Measurements from ENCODE around the gene MFRP. TPM values are rescaled to one million over a fixed set of nuclear protein-coding genes. Genes with fewer than 3 reads are reported as not detected.

Gene MFRP
- total and polyA plus RNA-seq, 9 of the 15 experiments (the other 6 are each of a cell fraction or from before 2014, with no cell fraction given), result not detected

GRCh38 chr11:119319700-119320239 is 26.7 kb downstream of the MFRP start (continued):
- no peak for TF ChIP-seq RBBP5 (IDR thresholded peaks at IDR 0.05; ENCODE audit: borderline replicate concordance, insufficient read depth, low read length, poor library complexity, severe bottlenecking)
- TF ChIP-seq NFE2 (IDR thresholded peaks at IDR 0.05; ENCODE audit: low read depth), result no peak
- TF ChIP-seq ATF2 (CRISPR knock-in tag; IDR thresholded peaks at IDR 0.05), result no peak
- TF ChIP-seq GATAD2B (IDR thresholded peaks at IDR 0.05; ENCODE audit: borderline replicate concordance), result peak; percentile 70; the same call in 1 of the 2 replicates
- TF ChIP-seq NBN (IDR thresholded peaks at IDR 0.05; ENCODE audit: low read depth), result no peak
- TF ChIP-seq ZFP36 (IDR thresholded peaks at IDR 0.05; ENCODE audit: low read depth, low read length, partially characterized antibody), result no peak
- no peak for TF ChIP-seq ETV6 (IDR thresholded peaks at IDR 0.05; ENCODE audit: borderline replicate concordance in 1 of 2, low read depth in 2 of 2, low read length in 1 of 2)
- no peak for TF ChIP-seq ETV6 (CRISPR knock-in tag; IDR thresholded peaks at IDR 0.05; ENCODE audit: borderline replicate concordance)
- TF ChIP-seq ESRRB (CRISPR knock-in tag; IDR thresholded peaks at IDR 0.05; ENCODE audit: borderline replicate concordance), result no peak
- no peak for TF ChIP-seq RBM34 (IDR thresholded peaks at IDR 0.05; ENCODE audit: borderline replicate concordance, insufficient read depth, low read length)
- no peak for TF ChIP-seq ZC3H4 (CRISPR knock-in tag; IDR thresholded peaks at IDR 0.05; ENCODE audit: borderline replicate concordance)
- TF ChIP-seq HDAC8 (tag; IDR thresholded peaks at IDR 0.05), result no peak
- TF ChIP-seq ZSCAN32 (CRISPR knock-in tag; IDR thresholded peaks at IDR 0.05), result no peak
- peak; percentile 87 for TF ChIP-seq CBFA2T2 (conservative IDR thresholded peaks at IDR 0.05)
- TF ChIP-seq E2F3 (CRISPR knock-in tag; IDR thresholded peaks at IDR 0.05), result no peak
- TF ChIP-seq ZNF133 (CRISPR knock-in tag; IDR thresholded peaks at IDR 0.05), result no peak
- no peak for TF ChIP-seq ZNF695 (CRISPR knock-in tag; IDR thresholded peaks at IDR 0.05)
- TF ChIP-seq, protein P1, sequence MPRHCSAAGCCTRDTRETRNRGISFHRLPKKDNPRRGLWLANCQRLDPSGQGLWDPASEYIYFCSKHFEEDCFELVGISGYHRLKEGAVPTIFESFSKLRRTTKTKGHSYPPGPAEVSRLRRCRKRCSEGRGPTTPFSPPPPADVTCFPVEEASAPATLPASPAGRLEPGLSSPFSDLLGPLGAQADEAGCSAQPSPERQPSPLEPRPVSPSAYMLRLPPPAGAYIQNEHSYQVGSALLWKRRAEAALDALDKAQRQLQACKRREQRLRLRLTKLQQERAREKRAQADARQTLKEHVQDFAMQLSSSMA (CRISPR knock-in tag; IDR thresholded peaks at IDR 0.05), result no peak
- no peak for TF ChIP-seq CBX1 (IDR thresholded peaks at IDR 0.05; ENCODE audit: low read depth)
- no peak for TF ChIP-seq OTX1 (CRISPR knock-in tag; IDR thresholded peaks at IDR 0.05)
- no peak for TF ChIP-seq STAG1 (CRISPR knock-in tag; IDR thresholded peaks at IDR 0.05; ENCODE audit: borderline replicate concordance)
- no peak for TF ChIP-seq GTF2F1 (IDR thresholded peaks at IDR 0.05; ENCODE audit: low read depth, low read length)
- TF ChIP-seq CGGBP1 (CRISPR knock-in tag; IDR thresholded peaks at IDR 0.05), result no peak
- no peak for TF ChIP-seq ZFP30 (CRISPR knock-in tag; IDR thresholded peaks at IDR 0.05; ENCODE audit: borderline replicate concordance)
- no peak for TF ChIP-seq ZNF354B (CRISPR knock-in tag; IDR thresholded peaks at IDR 0.05)
- no peak for TF ChIP-seq ZKSCAN8 (CRISPR knock-in tag; IDR thresholded peaks at IDR 0.05)
- no peak for TF ChIP-seq HDGF (IDR thresholded peaks at IDR 0.05)
- no peak for TF ChIP-seq ZNF76 (CRISPR knock-in tag; IDR thresholded peaks at IDR 0.05; ENCODE audit: borderline replicate concordance)
- no peak for TF ChIP-seq ZNF586 (CRISPR knock-in tag; conservative IDR thresholded peaks at IDR 0.05)
- peak; percentile 4; the same call in 1 of the 2 replicates for TF ChIP-seq SPI1 (IDR thresholded peaks at IDR 0.05; ENCODE audit: borderline replicate concordance, low read depth, low read length)

Data from K562 (cell line).